ENCODE measurements around the gene CCNJ.
"Not testable (repeated sequence)": the region's sequence is repeated elsewhere in the genome, so short reads cannot be mapped to it uniquely, and the experiment has no call there.

The CCNJ gene

GRCh38 chr10:96043033-96043892 is at the start of gene CCNJ:
Gene CCNJ, plus strand, starts transcription at chr10:96043583. Its CDS starts 811 bp downstream, at chr10:96044394.
- H2AFZ ChIP-seq (ENCODE audit: low read length) = no peak within 1 kb of the TSS
- H3K27me3 ChIP-seq (ENCODE audit: insufficient read depth, low read length) = no peaks in the 10 kb centered on the region
- no peaks in the 10 kb centered on the region for H3F3A ChIP-seq (ENCODE audit: insufficient read depth, low read length)
- peak within 1 kb of the TSS; percentile 7 for H3K27ac ChIP-seq (ENCODE audit: low read depth, low read length, poor library complexity, severe bottlenecking)
- H3K4me3 ChIP-seq (ENCODE audit: low read depth, low read length, poor library complexity, severe bottlenecking) = peak within 1 kb of the TSS; percentile 84
- H3K79me2 ChIP-seq (ENCODE audit: insufficient read depth, low read length) = 0 out of 2 replicates have a peak, but pooled peaks cover 7% of the 10 kb centered on the region
- H3K36me3 ChIP-seq (ENCODE audit: insufficient read depth, low read length) = no peaks in the 10 kb centered on the region
- H4K20me1 ChIP-seq (ENCODE audit: insufficient read depth, low read length) = no peaks in the 10 kb centered on the region
- no peaks in the 10 kb centered on the region for H3K9me3 ChIP-seq (ENCODE audit: low read length)
- peak within 1 kb of the TSS; percentile 80 for H3K4me2 ChIP-seq (ENCODE audit: low read length)
- peak within 1 kb of the TSS; percentile 76 for H3K9ac ChIP-seq (ENCODE audit: low read length)
- H3K4me1 ChIP-seq (ENCODE audit: insufficient read depth, low read length, severe bottlenecking) = peaks cover 21% of the 10 kb centered on the region
- no peaks in the 10 kb centered on the region for H3K9me2 ChIP-seq (ENCODE audit: low read depth, low read length)
- TF ChIP-seq EZH2 (IDR thresholded peaks at IDR 0.05; ENCODE audit: borderline replicate concordance, low read length) (no peak), CTCF (IDR thresholded peaks at IDR 0.05; ENCODE audit: low read length) (no peak)

- not testable (repeated sequence) for H3K79me2 ChIP-seq (ENCODE audit: insufficient read depth, low read length); H3K27ac ChIP-seq (ENCODE audit: low read depth, low read length, poor library complexity, severe bottlenecking); H4K20me1 ChIP-seq (ENCODE audit: insufficient read depth, low read length); H3K4me1 ChIP-seq (ENCODE audit: insufficient read depth, low read length, severe bottlenecking); H3K9ac ChIP-seq (ENCODE audit: low read length); H3K4me3 ChIP-seq (ENCODE audit: low read depth, low read length, poor library complexity, severe bottlenecking); H3K9me2 ChIP-seq (ENCODE audit: low read depth, low read length); H3F3A ChIP-seq (ENCODE audit: insufficient read depth, low read length); H3K27me3 ChIP-seq (ENCODE audit: insufficient read depth, low read length); H3K4me2 ChIP-seq (ENCODE audit: low read length); H2AFZ ChIP-seq (ENCODE audit: low read length); H3K9me3 ChIP-seq (ENCODE audit: low read length); H3K36me3 ChIP-seq (ENCODE audit: insufficient read depth, low read length)
Observed at GRCh38 chr10:95994376-95994775, 49.0 kb upstream of the CCNJ start.

- no peak overlapping the region for H3K9ac ChIP-seq (ENCODE audit: low read length)
- H3F3A ChIP-seq (ENCODE audit: insufficient read depth, low read length) = no peaks in the 10 kb centered on the region
- H3K4me3 ChIP-seq (ENCODE audit: low read depth, low read length, poor library complexity, severe bottlenecking) = no peak overlapping the region
Observed at GRCh38 chr10:95998255-95998784, 45.1 kb upstream of the CCNJ start.

More at GRCh38 chr10:95998255-95998784, 45.1 kb upstream of the CCNJ start:
- Histone ChIP-seq H3K9me2 (ENCODE audit: low read depth, low read length) (no peaks in the 10 kb centered on the region), H3K27me3 (ENCODE audit: insufficient read depth, low read length) (no peaks in the 10 kb centered on the region), H3K4me1 (ENCODE audit: insufficient read depth, low read length, severe bottlenecking) (no peaks in the 10 kb centered on the region), H4K20me1 (ENCODE audit: insufficient read depth, low read length) (no peaks in the 10 kb centered on the region), H3K36me3 (ENCODE audit: insufficient read depth, low read length) (no peaks in the 10 kb centered on the region), H3K27ac (ENCODE audit: low read depth, low read length, poor library complexity, severe bottlenecking) (no peak overlapping the region), H3K9me3 (ENCODE audit: low read length) (no peaks in the 10 kb centered on the region), H3K4me2 (ENCODE audit: low read length) (no peak overlapping the region), H2AFZ (ENCODE audit: low read length) (no peak overlapping the region), H3K79me2 (ENCODE audit: insufficient read depth, low read length) (no peaks in the 10 kb centered on the region)
- TF ChIP-seq CTCF (IDR thresholded peaks at IDR 0.05; ENCODE audit: low read length) (no peak), EZH2 (IDR thresholded peaks at IDR 0.05; ENCODE audit: borderline replicate concordance, low read length) (no peak)

All from OCI-LY1 (cell line).